Pancreas (tissue), 10 donors: ENCODE data around the gene AKT1S1. TPM values are rescaled to one million over a fixed set of nuclear protein-coding genes. Genes with fewer than 3 reads are reported as not detected.

ENCODE experiments used
- ATAC-seq, 4 donors: fragments of 200-7000 bp; cut with Tn5 transposase; one replicate each; pipeline versions ENCODE4 v1.8.0 to v1.9.1; 2020; ENCODE audit warnings: mild to moderate bottlenecking in 4 of 4, moderate library complexity in 4 of 4
- DNase-seq, 6 donors: peaks; one replicate each; pipeline ENCODE4 v3.0.0-alpha.2; 2020
- FAIRE-seq: peaks from 2 replicates; lab custom pipeline; 2012; peaks lifted over from hg19 to GRCh38; lab: Jason Lieb, UNC
- H3K27ac ChIP-seq, 4 donors: fragments of 200-600 bp; sonication (generic); 1 replicate in 3 of 4; 2 replicates in 1 of 4; pipeline versions ENCODE4 v1.5.0 to v1.8.0; 2020
- H3K27me3 ChIP-seq, 4 donors: fragments of 200-600 bp; one replicate each; pipeline ENCODE4 v1.8.0; 2021
- H3K36me3 ChIP-seq, 3 donors: fragments of 200-600 bp; sonication (generic) in 1 of 3; one replicate each; pipeline versions ENCODE4 v1.5.0 to v1.8.0; 2020 to 2021
- H3K4me1 ChIP-seq, 3 donors: fragments of 200-600 bp; one replicate each; pipeline ENCODE4 v1.8.0; 2021
- H3K4me3 ChIP-seq, 4 donors: fragments of 200-600 bp; sonication (generic) in 2 of 4; one replicate each; pipeline versions ENCODE4 v1.5.0 to v1.8.0; 2020 to 2021
- H3K9me3 ChIP-seq, 4 donors: fragments of 200-600 bp; one replicate each; pipeline ENCODE4 v1.8.0; 2021
- WGBS, 2 donors: extraction: QIAGEN DNeasy Blood & Tissue Kit; methylation state at CpG; one replicate each; pipeline ENCODE4 v1.1.7; 2013; 5-methylcytosine and 5-hydroxymethylcytosine counted together
- intact Hi-C, 3 donors: fragments of 100-400 bp; cut with DNase I; formaldehyde crosslinking; loops; one replicate each; pipeline versions ENCODE4 v1.11.1 to v1.14.2; 2022
- polyA plus RNA-seq, 2 donors: library from polyadenylated mRNA; stranded (reverse); fragments of 200-250 nt; gene quantifications; one replicate each; pipeline ENCODE4 v1.2.3, GENCODE V29; 2013
- total RNA-seq, 6 donors: library from RNA; stranded (reverse); fragmentation: NEBNext Ultra II Directional in 4 of 6; extraction: Animal tissue kit (Norgen Biotek cat#: 25700) in 4 of 6; gene quantifications; one replicate each; pipeline versions ENCODE4 v1.2.1 to v1.2.4, GENCODE V29; 2021 to 2023
- TF ChIP-seq, protein P1 (sequence below), 4 donors: fragments of 200-600 bp; sonication (generic) in 3 of 4; IDR thresholded peaks; one replicate each; pipeline versions ENCODE4 v1.5.0 to v1.8.0; 2021; ENCODE audit warnings: antibody characterized with exemption in 4 of 4
- donor health status: healthy with polysubstance abuse.
- donor health status: DM: no; HTN: no; CAD: no; lungs with moderate emphysema.
- donor health status: DM: no; HTN: no; CAD: no.
- donor health status: control.
- donor health status: control.
- donor health status: Bipolar disorder and iron deficiency.
- donor health status: DM: yes; HTN: yes; CAD: no.
- donor health status: DM: no; HTN: no; CAD: no.
- donor health status: DM: no; HTN: no; CAD: no.
- donor health status: DM: yes; HTN: yes; CAD: no.

Gene AKT1S1
- total and polyA plus RNA-seq, 8 donors: 13.8 to 31.1 (median 18.1) TPM

DNA sequence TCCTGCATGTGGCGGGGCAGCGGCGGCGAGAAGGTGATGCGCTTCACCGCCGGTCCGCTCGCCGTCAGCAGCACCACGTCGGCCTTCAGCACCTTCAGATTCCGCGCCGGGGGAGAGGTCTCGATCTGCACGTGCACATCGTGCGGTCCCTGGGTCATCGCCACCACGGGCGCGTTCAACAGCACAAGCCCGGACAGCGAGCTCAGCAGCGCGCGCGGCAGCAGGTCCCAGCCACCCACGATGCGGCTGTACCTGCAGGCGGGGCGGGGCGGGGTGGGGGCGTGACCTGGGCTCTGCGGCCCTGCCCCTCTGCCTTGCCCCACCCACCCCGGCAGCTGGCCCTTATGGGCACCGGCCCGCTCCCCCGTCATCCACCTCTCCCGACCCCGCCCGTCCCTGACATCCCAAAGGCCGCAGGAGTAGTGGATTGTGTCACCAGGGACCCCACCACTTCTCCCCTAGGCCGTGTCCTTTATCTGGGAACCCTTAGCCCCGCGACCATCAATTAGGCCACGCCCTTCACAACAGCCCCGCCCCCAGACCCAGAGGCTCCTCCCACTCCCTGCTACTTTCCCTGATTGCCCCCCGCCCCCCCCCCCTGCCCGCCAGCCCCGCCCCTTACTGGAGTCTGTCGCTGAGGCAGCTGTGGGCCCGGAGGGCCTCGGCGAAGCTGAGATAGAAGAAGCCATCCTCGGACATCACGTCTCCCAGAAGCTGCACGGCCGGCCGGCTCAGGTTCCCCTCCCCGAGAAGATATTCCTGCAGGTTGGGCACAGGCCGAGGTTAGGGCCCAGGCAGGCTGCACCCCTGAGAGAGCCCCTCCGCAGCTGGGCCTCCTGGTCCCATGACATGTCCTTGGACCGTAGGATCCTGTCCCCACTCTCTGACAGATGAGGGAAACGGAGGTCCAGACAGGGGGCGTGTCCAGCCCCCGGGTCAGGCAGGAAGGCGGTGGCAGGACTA, 13.5 kb upstream of the AKT1S1 start:
- Histone ChIP-seq H3K4me1 (no peaks in the 10 kb centered on the region), H3K36me3 (no peaks in the 10 kb centered on the region), H3K27ac (no peak overlapping the region), H3K9me3 (no peaks in the 10 kb centered on the region), H3K4me3 (peak overlapping the region in 3 of 4 donors; percentile 18 to 26 (median 19)), H3K27me3 (no peaks in the 10 kb centered on the region)
- DNase-seq (peak in 5 of 6 donors; percentile 50 to 83 (median 69)), FAIRE-seq (no peak), ATAC-seq (peak; percentile 72 to 87 (median 74))
- TF ChIP-seq, protein P1, sequence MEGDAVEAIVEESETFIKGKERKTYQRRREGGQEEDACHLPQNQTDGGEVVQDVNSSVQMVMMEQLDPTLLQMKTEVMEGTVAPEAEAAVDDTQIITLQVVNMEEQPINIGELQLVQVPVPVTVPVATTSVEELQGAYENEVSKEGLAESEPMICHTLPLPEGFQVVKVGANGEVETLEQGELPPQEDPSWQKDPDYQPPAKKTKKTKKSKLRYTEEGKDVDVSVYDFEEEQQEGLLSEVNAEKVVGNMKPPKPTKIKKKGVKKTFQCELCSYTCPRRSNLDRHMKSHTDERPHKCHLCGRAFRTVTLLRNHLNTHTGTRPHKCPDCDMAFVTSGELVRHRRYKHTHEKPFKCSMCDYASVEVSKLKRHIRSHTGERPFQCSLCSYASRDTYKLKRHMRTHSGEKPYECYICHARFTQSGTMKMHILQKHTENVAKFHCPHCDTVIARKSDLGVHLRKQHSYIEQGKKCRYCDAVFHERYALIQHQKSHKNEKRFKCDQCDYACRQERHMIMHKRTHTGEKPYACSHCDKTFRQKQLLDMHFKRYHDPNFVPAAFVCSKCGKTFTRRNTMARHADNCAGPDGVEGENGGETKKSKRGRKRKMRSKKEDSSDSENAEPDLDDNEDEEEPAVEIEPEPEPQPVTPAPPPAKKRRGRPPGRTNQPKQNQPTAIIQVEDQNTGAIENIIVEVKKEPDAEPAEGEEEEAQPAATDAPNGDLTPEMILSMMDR (IDR thresholded peaks at IDR 0.05): no peak
- 16 to 18% methylated on average over 65 to 69 of the region's 69 CpGs for WGBS, 2 donors
- intact Hi-C loops: no loop called here

- 22 to 26% methylated on average over 71 of the region's 71 CpGs for WGBS, 2 donors
Measured at GRCh38 chr19:49889687-49890348, 12.7 kb upstream of the AKT1S1 start.

DNA sequence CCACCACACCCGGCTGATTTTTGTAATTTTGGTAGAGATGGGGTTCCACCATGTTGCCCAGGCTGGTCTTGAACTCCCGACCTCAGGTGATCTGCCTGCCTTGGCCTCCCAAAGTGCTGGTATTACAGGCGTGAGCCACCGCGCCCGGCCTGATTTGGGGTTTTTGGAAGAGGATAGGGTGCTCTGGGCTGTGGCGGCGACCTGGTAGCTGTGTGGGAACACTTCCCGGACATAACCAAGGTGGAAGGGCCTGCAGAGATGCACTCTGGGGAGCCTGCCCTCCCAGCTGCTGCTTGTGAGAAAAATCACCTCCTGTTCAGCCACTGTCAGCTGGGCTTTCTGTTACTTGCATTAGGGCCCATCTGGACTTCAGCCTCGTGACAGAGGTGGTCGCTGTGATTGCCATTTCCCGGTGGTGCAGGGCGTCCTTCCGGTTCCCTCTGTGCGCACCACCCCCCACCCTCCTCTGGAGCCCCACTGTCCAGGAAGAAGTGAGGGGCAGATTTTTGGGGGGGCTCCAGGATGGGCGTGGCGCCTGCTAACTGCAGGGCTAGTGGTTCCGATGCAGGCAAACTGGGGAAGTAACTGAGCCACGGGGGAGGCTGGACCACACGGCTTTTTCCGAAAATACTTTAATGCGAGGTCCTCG, 12.0 kb upstream of the AKT1S1 start:
- DNase-seq (peak in 2 of 6 donors; percentile 14 to 28), FAIRE-seq (no peak), ATAC-seq (peak in 1 of 4 donors; percentile 1)
- no peak overlapping the region for H3K27ac ChIP-seq
- H3K27me3 ChIP-seq: no peaks in the 10 kb centered on the region
- peaks cover 3 to 14% (median 5%) of the 10 kb centered on the region in 3 donors for H3K36me3 ChIP-seq
- no peak overlapping the region for H3K4me3 ChIP-seq
- TF ChIP-seq, protein P1 (IDR thresholded peaks at IDR 0.05): no peak
- WGBS, 2 donors: 92 to 93% methylated on average over 23 of the region's 23 CpGs
- intact Hi-C loops: no loop called here
- H3K4me1 ChIP-seq: no peaks in the 10 kb centered on the region
- no peaks in the 10 kb centered on the region for H3K9me3 ChIP-seq

More at GRCh38 chr19:49889687-49890348, 12.7 kb upstream of the AKT1S1 start:
- FAIRE-seq: no peak
- no peaks in the 10 kb centered on the region for H3K27me3 ChIP-seq
- H3K36me3 ChIP-seq: peaks cover 0 to 8% (median under 1%) of the 10 kb centered on the region in 3 donors
- DNase-seq: peak; percentile 38 to 87 (median 66)
- no peak overlapping the region for H3K27ac ChIP-seq
- H3K4me1 ChIP-seq: no peaks in the 10 kb centered on the region
- TF ChIP-seq, protein P1 (IDR thresholded peaks at IDR 0.05): peak; percentile 46 to 71 (median 60)
- H3K4me3 ChIP-seq: peak overlapping the region in 3 of 4 donors; percentile 18 to 26 (median 19)
- H3K9me3 ChIP-seq: no peaks in the 10 kb centered on the region
- ATAC-seq: peak; percentile 65 to 87 (median 78)
- intact Hi-C loops: no loop called here

DNA sequence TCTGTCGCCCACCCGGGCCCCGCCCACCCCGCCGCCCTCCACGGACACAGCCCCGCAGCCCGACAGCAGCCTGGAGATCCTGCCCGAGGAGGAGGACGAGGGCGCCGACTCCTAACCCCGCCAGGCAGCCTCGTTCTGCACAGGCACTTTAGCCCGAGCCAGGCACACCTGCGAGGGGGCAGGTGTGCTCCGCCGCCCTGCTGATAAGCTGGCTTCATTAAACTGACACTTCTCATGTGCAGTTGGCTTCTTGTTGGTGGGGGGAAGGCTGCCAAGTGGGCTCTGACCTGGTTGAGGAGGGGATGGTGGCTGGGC, 11.3 kb upstream of the AKT1S1 start:
- Histone ChIP-seq H3K36me3 (peaks cover 9 to 21% (median 12%) of the 10 kb centered on the region in 3 donors), H3K4me1 (no peaks in the 10 kb centered on the region), H3K27me3 (no peaks in the 10 kb centered on the region), H3K9me3 (no peaks in the 10 kb centered on the region), H3K4me3 (no peak overlapping the region), H3K27ac (no peak overlapping the region)
- no peak for ATAC-seq
- peak in 2 of 6 donors; percentile 12 to 23 for DNase-seq
- TF ChIP-seq, protein P1 (IDR thresholded peaks at IDR 0.05): no peak
- FAIRE-seq: no peak
- 30 to 77% methylated on average over 15 to 18 of the region's 18 CpGs for WGBS, 2 donors
- intact Hi-C loops: no loop called here
